Heart left ventricle (tissue), 13 donors: ENCODE measurements around the gene R3HDM2.

Experiments used
- POLR2A ChIP-seq, 2 donors: fragments of 450-650 bp; IDR thresholded peaks; one replicate each; pipeline ENCODE4 v1.6.1; 2017; ENCODE audit warnings: antibody characterized with exemption in 2 of 2, mild to moderate bottlenecking in 2 of 2, moderate library complexity in 2 of 2
- TF ChIP-seq, protein P1 (sequence below), 12 donors: fragments of 200-600 bp; sonication (generic) in 4 of 12; IDR thresholded peaks; one replicate each; pipeline versions ENCODE4 v1.5.0 to v1.8.0; 2018 to 2022; ENCODE audit warnings: antibody characterized with exemption in 12 of 12, mild to moderate bottlenecking in 5 of 12
- donor health status: ischemic (EF 13 %, LVEDD 7.1; RV severe dilation, severe dysfunction).
- donor health status: DM: no; HTN: yes; CAD: no.
- donor health status: DM: no; HTN: no; CAD: no.
- donor health status: ischemic (EF 25% LVEDD 6.9; RV normal size, moderate dysfunction).
- donor health status: ischemic (EF 25% LVEDD 5.7; RV mildly dilated, moderate dysfunction).
- donor health status: ischemic (EF 35%, LVEDD 5.7; RV mildly dilated, moderate dysfunction).
- donor health status: nonischemic (EF 11% LVEDD 7.7; RV severe dilation, severe dysfunction).
- donor health status: DM: yes; HTN: yes; CAD: no.
- donor health status: PGD.
- donor health status: ischemic (EF 29% LVEDD 5.4; RV normal size, mild dysfunction).
- donor health status: nonischemic (EF 23%, LVEDD 6.1; RV moderate dilation, normal function).

DNA sequence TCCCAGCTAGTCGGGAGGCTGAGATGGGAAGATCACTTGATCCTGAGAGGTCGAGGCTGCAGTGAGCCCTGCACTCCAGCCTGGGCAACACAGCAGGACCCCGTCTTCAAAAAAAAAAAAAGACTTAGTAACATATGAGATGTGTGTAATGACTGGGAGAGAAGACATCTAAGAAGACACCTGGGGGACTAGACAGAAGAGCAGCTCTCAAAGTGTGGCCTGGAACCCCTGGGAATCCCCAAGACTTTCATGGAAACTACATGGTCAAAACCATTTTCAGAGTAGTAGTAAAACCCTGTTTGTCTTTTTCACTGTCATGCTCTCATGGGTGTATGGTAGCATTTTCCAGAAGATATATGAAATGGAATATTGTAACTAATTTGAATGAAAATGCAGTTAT, 45.3 kb downstream of the R3HDM2 start:
- TF ChIP-seq, protein P1, sequence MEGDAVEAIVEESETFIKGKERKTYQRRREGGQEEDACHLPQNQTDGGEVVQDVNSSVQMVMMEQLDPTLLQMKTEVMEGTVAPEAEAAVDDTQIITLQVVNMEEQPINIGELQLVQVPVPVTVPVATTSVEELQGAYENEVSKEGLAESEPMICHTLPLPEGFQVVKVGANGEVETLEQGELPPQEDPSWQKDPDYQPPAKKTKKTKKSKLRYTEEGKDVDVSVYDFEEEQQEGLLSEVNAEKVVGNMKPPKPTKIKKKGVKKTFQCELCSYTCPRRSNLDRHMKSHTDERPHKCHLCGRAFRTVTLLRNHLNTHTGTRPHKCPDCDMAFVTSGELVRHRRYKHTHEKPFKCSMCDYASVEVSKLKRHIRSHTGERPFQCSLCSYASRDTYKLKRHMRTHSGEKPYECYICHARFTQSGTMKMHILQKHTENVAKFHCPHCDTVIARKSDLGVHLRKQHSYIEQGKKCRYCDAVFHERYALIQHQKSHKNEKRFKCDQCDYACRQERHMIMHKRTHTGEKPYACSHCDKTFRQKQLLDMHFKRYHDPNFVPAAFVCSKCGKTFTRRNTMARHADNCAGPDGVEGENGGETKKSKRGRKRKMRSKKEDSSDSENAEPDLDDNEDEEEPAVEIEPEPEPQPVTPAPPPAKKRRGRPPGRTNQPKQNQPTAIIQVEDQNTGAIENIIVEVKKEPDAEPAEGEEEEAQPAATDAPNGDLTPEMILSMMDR (IDR thresholded peaks at IDR 0.05): no peak
- TF ChIP-seq POLR2A (IDR thresholded peaks at IDR 0.05): no peak
